HK-2 (cell line): ENCODE measurements around the gene PRICKLE4.
"Not testable (repeated sequence)": the region's sequence is repeated elsewhere in the genome, so short reads cannot be mapped to it uniquely, and the experiment has no call there.

ENCODE experiments used
- DNase-seq: peaks from one replicate; pipeline ENCODE4 v3.0.0-alpha.2; 2018; ENCODE audit not compliant: unreplicated experiment

The PRICKLE4 gene

GRCh38 chr6:41798901-41799558, 18.4 kb downstream of the PRICKLE4 start:
- no peak for DNase-seq

GRCh38 chr6:41799559-41799911, 19.0 kb downstream of the PRICKLE4 start:
- no peak for DNase-seq

- DNase-seq: no peak
Measured at GRCh38 chr6:41801380-41801779, 20.8 kb downstream of the PRICKLE4 start.

- no peak for DNase-seq
Measured at GRCh38 chr6:41805830-41806774, 25.5 kb downstream of the PRICKLE4 start.

GRCh38 chr6:41811095-41811494, 30.5 kb downstream of the PRICKLE4 start:
- no peak for DNase-seq

GRCh38 chr6:41811946-41812345, 31.4 kb downstream of the PRICKLE4 start:
- not testable (repeated sequence) for DNase-seq

GRCh38 chr6:41813469-41813868, 32.9 kb downstream of the PRICKLE4 start:
- DNase-seq: no peak

- DNase-seq: no peak
Measured at GRCh38 chr6:41813956-41814355, 33.4 kb downstream of the PRICKLE4 start.

- DNase-seq: no peak
Measured at GRCh38 chr6:41814629-41815028, 34.0 kb downstream of the PRICKLE4 start.

- DNase-seq: no peak
Measured at GRCh38 chr6:41815587-41815986, 35.0 kb downstream of the PRICKLE4 start.

- no peak for DNase-seq
Measured at GRCh38 chr6:41818271-41819054, 37.9 kb downstream of the PRICKLE4 start.

- no peak for DNase-seq
Measured at GRCh38 chr6:41821266-41821665, 40.7 kb downstream of the PRICKLE4 start.

GRCh38 chr6:41822021-41822420, 41.4 kb downstream of the PRICKLE4 start:
- DNase-seq: no peak

- no peak for DNase-seq
Measured at GRCh38 chr6:41823178-41823577, 42.6 kb downstream of the PRICKLE4 start.

GRCh38 chr6:41824571-41825569, 44.3 kb downstream of the PRICKLE4 start:
- no peak for DNase-seq

- no peak for DNase-seq
Measured at GRCh38 chr6:41826343-41827022, 45.9 kb downstream of the PRICKLE4 start.

GRCh38 chr6:41832263-41832662, 51.7 kb downstream of the PRICKLE4 start:
- DNase-seq: no peak

- DNase-seq: no peak
Measured at GRCh38 chr6:41836022-41836659, 55.6 kb downstream of the PRICKLE4 start.

GRCh38 chr6:41836660-41837052, 56.1 kb downstream of the PRICKLE4 start:
- DNase-seq: no peak
